Muscle layer of colon (tissue), 2 donors: Measurements from ENCODE around the gene ZNF714.

Experiments used
- H3K27ac ChIP-seq: one replicate; pipeline ENCODE4 v1.7.0; 2013; ENCODE audit warnings: low read depth, mild to moderate bottlenecking, low read length, moderate library complexity
- H3K27me3 ChIP-seq, 2 donors: one replicate each; pipeline ENCODE4 v1.7.0; 2013; ENCODE audit warnings: low read length in 2 of 2, mild to moderate bottlenecking in 2 of 2; ENCODE audit not compliant: insufficient read depth in 2 of 2, control insufficient read depth in 1 of 2
- H3K36me3 ChIP-seq: one replicate; pipeline ENCODE4 v1.7.0; 2013; ENCODE audit warnings: mild to moderate bottlenecking, low read length; ENCODE audit not compliant: insufficient read depth
- H3K4me1 ChIP-seq: one replicate; pipeline ENCODE4 v1.7.0; 2013; ENCODE audit warnings: mild to moderate bottlenecking, low read length; ENCODE audit not compliant: insufficient read depth
- H3K4me3 ChIP-seq, 2 donors: one replicate each; pipeline ENCODE4 v1.7.0; 2013; ENCODE audit warnings: low read length in 2 of 2, low read depth in 1 of 2, mild to moderate bottlenecking in 1 of 2, moderate library complexity in 1 of 2
- H3K9ac ChIP-seq: one replicate; pipeline ENCODE4 v1.7.0; 2013; ENCODE audit warnings: low read length
- H3K9me3 ChIP-seq: one replicate; pipeline ENCODE4 v1.7.0; 2013; ENCODE audit warnings: mild to moderate bottlenecking, low read length
- donor health status: abdominal sarcoma.
- donor health status: Adenocarcinoma of cecum.

The ZNF714 gene

DNA sequence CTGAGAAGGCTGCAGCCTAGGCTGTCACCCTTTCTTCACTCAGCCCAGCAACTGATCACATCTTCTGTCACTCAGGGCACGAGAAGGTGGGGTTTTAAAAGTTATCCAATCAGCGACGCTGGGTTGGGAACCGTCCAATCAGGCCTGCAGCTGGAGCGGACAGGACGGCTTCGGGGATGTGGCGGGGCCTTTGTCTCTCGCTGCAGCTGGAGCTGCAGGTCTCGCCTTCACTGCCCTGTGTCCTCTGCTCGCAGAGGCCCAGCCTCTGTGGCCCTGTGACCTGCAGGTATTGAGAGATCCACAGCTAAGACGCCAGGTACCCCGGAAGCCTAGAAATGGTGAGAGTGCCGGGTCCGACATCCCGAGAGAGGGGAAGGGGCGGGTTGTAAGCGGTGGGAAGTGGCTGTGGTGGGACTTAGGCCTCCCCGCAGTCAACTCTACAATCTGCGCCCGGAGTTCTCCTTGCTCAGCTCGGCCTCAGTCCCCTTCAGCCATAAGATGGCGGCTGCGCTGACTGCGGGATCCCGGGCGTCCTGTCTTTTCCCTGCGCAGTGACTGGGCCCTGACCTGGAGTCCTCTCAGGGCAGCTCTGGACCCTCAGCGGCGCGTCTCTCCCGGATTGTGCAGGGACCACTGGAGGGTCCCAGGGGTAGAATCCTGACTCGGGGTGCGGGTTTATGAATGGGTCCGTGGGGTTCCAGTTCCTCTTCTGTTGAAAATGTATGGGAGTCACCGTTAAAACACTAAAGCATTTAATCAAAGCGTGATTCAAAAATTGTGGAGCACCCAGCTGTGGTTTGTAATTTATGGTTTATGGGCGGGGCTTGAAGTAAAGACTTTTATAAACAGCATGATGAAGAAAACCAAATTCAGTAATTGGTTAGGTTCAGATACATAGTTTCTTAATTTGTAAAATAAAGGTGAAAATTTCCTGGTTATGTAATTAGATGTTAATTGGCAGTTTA is at the start of gene ZNF714:
TSS of gene ZNF714 (plus strand) at position 193 of the 965 bp plus-strand sequence. CDS start 16,066 bp downstream, outside the sequence.
- H3K4me1 ChIP-seq: no peaks in the 10 kb centered on the region
- H3K36me3 ChIP-seq: no peaks in the 10 kb centered on the region
- peak within 1 kb of the TSS; percentile 83 to 92 for H3K4me3 ChIP-seq
- no peaks in the 10 kb centered on the region for H3K27me3 ChIP-seq
- no peaks in the 10 kb centered on the region for H3K9me3 ChIP-seq
- H3K27ac ChIP-seq: peak within 1 kb of the TSS; percentile 22
- H3K9ac ChIP-seq: peak within 1 kb of the TSS; percentile 78

DNA sequence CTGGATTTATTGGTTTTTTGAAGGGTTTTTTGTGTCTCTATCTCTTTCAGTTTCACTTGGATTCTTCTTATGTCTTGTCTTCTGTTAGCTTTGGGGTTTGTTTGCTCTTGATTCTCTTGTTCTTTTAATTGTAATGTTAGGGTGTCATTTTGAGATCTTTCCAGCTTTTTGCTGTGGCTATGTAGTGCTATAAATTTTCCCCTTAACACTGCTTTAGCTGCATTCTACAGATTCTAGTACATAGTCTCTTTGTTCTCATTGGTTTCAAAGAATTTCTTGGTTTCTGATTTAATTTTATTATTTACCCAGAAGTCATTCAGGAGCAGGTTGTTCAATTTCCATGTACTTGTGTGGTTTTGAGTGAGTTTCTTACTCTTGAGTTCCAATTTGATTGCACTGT is 37.0 kb upstream of the ZNF714 start:
- H3K27me3 ChIP-seq: no peaks in the 10 kb centered on the region
- H3K4me1 ChIP-seq: no peaks in the 10 kb centered on the region
- H3K9me3 ChIP-seq: no peaks in the 10 kb centered on the region
- no peak overlapping the region for H3K27ac ChIP-seq
- H3K9ac ChIP-seq: no peak overlapping the region
- no peaks in the 10 kb centered on the region for H3K36me3 ChIP-seq
- no peak overlapping the region for H3K4me3 ChIP-seq

DNA sequence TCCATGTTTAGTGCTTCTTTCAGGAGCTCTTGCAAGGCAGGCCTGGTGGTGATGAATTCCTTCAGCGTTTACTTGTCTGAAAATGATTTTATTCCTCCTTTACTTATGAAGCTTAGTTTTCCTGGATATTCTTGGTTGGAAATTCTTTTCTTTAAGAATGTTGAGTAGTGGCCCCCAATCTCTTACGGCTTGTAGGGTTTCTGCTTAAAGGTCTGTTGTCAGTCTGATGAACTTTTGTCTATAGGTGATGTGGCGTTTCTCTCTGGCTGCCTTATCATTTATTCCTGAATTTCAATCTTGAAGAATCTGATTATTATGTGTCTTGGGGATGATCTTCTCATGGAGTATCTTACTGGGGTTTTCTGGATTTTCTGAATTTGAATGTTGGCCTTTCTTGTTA is 35.5 kb upstream of the ZNF714 start:
- Histone ChIP-seq H3K9ac (no peak overlapping the region), H3K36me3 (no peaks in the 10 kb centered on the region), H3K9me3 (no peaks in the 10 kb centered on the region), H3K27me3 (no peaks in the 10 kb centered on the region), H3K4me3 (no peak overlapping the region), H3K4me1 (no peaks in the 10 kb centered on the region), H3K27ac (no peak overlapping the region)

DNA sequence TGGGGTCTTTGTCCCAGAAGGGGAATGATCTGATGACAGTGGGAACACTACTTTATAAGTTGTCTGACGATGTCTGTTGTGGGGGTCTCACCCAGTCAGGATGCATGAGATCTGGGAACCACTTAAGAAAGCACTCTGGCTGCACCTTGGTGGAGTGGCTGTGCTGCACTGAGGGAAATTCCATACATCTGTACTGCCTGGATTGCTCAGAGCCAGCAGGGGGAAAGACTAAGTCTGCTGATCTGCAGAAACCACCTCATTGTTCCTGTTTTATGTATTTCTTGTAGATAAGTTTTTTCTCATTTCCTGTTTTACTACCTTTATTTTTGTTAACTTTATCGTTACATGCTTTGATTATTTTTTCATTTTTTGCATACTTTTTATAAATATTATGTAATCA is 34.3 kb upstream of the ZNF714 start:
- Histone ChIP-seq H3K9ac (no peak overlapping the region), H3K27ac (no peak overlapping the region), H3K36me3 (peaks cover 2% of the 10 kb centered on the region), H3K27me3 (no peaks in the 10 kb centered on the region), H3K9me3 (no peaks in the 10 kb centered on the region), H3K4me1 (no peaks in the 10 kb centered on the region), H3K4me3 (no peak overlapping the region)

DNA sequence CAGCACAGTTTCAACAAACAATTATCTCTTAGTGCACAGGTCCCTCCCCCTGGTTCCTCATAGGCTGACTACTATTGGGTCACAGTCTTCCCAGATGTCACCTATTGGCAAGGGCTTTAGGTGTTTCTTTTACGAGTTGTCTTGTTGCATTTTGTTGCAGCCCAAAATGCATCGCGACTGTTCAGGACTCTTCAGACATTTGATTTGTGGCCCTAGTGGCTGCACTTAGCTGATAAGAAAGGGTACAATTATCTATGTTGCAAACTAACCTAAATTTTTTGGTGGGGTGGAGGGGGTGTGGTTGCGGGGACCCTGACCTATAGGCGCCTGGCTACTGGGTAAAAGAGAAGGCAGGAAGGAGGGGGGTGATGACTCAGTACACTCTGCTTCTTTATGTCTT is 29.1 kb upstream of the ZNF714 start:
- Histone ChIP-seq H3K27me3 (no peaks in the 10 kb centered on the region), H3K4me3 (no peak overlapping the region), H3K9ac (no peak overlapping the region), H3K4me1 (no peaks in the 10 kb centered on the region), H3K27ac (no peak overlapping the region), H3K36me3 (peaks cover 24% of the 10 kb centered on the region), H3K9me3 (no peaks in the 10 kb centered on the region)

DNA sequence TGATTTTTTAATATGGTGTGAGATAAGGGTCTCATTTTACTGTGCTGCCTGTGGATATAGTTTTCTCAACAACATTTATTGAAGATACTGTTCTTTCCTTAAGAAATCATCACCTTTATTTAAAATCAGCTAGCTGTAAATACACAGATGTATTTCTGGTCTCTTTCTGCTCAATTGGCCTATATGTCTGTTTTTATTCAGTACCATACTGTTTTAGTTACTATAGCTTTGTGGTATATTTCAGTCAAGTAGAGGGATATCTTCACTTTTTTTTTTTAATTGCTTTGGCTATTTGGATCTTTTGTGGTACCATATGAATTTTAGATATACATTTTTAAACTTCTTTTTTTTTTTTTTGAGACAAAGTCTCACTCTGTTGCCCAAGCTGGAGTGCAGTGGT is 16.7 kb upstream of the ZNF714 start:
- Histone ChIP-seq H3K9me3 (peaks cover 6% of the 10 kb centered on the region), H3K36me3 (no peaks in the 10 kb centered on the region), H3K4me3 (no peak overlapping the region), H3K4me1 (no peaks in the 10 kb centered on the region), H3K27me3 (no peaks in the 10 kb centered on the region), H3K27ac (no peak overlapping the region), H3K9ac (no peak overlapping the region)

DNA sequence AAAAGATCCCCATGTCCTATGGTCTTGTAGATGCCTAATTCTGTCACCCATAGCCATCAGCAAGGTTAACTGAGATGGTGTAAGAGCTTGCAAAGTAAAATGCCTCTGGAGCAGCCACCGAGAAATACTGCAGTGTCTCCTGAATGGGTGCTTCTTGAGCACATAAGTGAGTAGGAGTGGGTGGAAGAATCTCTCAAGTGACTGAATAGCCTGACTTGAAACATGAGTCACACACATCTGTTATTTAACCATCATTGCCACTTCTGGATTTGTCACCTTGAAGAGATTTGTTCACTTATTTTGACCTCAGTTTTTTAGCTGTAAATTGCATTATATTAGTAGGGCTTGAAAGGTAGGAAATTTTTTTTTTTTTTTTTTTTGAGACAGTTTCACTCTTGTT is 2.3 kb downstream of the ZNF714 start:
- no peak overlapping the region for H3K27ac ChIP-seq
- no peak overlapping the region for H3K4me3 ChIP-seq
- no peaks in the 10 kb centered on the region for H3K4me1 ChIP-seq

DNA sequence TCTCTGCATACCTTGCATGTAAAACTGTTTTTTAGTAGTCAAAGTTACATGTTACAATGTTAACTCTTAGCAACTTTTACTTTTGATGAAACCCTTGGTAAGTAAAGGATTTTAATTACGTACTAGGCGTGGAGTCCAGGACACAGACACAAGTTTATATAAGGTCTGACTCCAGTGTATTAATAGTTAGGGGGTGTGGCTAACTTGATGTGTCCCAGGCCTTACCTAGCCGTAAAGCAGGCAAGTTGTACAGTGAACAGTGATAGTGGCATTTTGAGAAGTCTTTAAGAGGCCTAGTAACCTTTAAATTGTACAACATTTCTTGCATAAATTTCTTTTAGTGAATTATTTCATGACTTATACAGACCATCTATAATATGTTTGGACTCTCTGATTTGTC is 5.9 kb downstream of the ZNF714 start:
- H3K36me3 ChIP-seq: no peaks in the 10 kb centered on the region
- H3K27ac ChIP-seq: no peak overlapping the region
- no peak overlapping the region for H3K4me3 ChIP-seq

More for the DNA sequence above, 2.3 kb downstream of the ZNF714 start:
- Histone ChIP-seq H3K9ac (no peak overlapping the region), H3K9me3 (no peaks in the 10 kb centered on the region), H3K36me3 (no peaks in the 10 kb centered on the region), H3K27me3 (no peaks in the 10 kb centered on the region)

DNA sequence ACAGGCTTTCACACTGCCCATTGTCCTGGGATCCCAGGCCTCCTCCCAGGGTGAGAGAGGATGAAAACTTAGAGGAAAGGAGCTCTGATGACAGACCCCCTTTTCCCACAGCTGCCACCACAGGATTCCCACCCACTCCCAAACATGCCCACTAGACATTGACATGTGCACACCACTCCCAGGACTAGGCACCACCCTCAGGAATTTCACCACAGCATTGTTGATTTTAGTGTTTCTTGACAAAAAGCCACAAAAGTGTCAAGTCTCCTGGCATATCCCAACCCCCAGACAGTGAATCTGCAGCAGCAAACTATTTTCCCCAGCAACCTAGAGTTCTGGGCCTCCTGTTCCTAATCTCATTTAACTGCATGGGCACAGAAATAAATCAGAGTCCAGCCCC is 10.1 kb downstream of the ZNF714 start:
- Histone ChIP-seq H3K9ac (no peak overlapping the region), H3K36me3 (no peaks in the 10 kb centered on the region), H3K4me3 (peak overlapping the region in 1 of 2 donors; percentile 20), H3K9me3 (no peaks in the 10 kb centered on the region), H3K27me3 (no peaks in the 10 kb centered on the region), H3K4me1 (peaks cover 6% of the 10 kb centered on the region), H3K27ac (no peak overlapping the region)

More for the DNA sequence above, 5.9 kb downstream of the ZNF714 start:
- Histone ChIP-seq H3K9ac (no peak overlapping the region), H3K27me3 (no peaks in the 10 kb centered on the region), H3K9me3 (no peaks in the 10 kb centered on the region), H3K4me1 (peaks cover 6% of the 10 kb centered on the region)

DNA sequence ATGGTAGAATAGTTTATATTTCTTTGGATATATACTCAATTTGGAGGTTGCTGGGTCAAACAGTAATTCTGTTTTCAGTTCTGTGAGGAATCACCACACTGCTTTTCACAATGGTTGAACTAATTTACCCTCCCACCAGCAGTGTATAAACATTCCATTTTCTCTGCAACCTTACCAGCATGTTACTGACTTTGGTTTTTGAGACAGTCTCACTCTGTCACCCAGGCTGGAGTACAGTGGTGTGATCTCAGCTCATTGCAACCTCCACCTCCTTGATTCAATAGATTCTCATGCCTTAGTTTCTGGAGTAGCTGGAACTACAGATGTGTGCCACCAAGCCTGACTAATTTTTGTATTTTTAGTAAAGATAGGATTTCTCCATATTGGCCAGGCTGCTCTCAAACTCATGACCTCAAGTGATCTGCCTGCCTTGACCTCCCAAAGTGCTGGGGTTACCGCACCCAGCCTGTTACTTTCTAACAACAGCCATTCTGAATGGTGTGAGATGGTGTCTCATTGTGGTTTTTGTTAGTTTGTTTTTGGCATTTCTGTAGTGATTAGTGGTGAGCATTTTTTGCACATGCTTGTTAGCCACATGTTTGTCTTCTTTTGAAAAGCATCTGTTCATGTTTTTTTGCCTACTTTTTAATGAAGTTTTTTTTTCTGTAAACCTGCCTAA is 12.5 kb downstream of the ZNF714 start:
- H3K9ac ChIP-seq: no peak overlapping the region
- H3K4me3 ChIP-seq: no peak overlapping the region
- H3K9me3 ChIP-seq: no peaks in the 10 kb centered on the region
- no peaks in the 10 kb centered on the region for H3K36me3 ChIP-seq
- H3K4me1 ChIP-seq: peaks cover 6% of the 10 kb centered on the region
- H3K27me3 ChIP-seq: no peaks in the 10 kb centered on the region
- no peak overlapping the region for H3K27ac ChIP-seq

DNA sequence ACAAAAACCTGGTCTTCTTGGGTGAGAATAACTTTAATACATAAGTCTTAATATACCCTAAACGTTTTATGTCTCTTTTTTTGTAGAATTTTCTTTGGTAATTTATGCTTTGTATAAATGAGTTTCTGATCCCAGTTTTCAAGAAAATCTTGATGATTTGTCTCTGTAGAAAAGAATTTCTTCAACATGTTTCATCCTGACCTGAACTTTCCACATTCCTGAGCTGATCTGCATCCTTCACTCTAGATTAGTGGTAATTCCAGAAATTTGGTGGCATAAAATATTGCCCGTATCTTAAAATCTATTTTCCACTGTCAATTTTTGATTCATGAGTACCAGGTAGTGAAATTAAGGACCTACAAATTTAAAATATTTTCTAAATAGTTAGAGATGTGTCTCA is 16.3 kb downstream of the ZNF714 start:
- Histone ChIP-seq H3K9me3 (no peaks in the 10 kb centered on the region), H3K4me3 (no peak overlapping the region), H3K27ac (no peak overlapping the region), H3K9ac (no peak overlapping the region), H3K27me3 (no peaks in the 10 kb centered on the region), H3K4me1 (no peaks in the 10 kb centered on the region), H3K36me3 (no peaks in the 10 kb centered on the region)
